ENCODE results near the gene LSM14B. TPM values are rescaled to one million over a fixed set of nuclear protein-coding genes. Genes with fewer than 3 reads are reported as not detected.
"Not testable (repeated sequence)": the region's sequence is repeated elsewhere in the genome, so short reads cannot be mapped to it uniquely, and the experiment has no call there.

LSM14B gene
- total RNA-seq, 1 donor from 2014 or later: 23.3 TPM

GRCh38 chr20:62104791-62105345, 17.4 kb upstream of the LSM14B start:
- Histone ChIP-seq H3K27me3 (ENCODE audit: control insufficient read depth, insufficient read depth, low read length) (no peaks in the 10 kb centered on the region), H3K4me3 (ENCODE audit: low read depth, low read length) (no peak overlapping the region), H3K36me3 (ENCODE audit: control insufficient read depth, insufficient read depth, low read length) (no peaks in the 10 kb centered on the region)
- no peak for DNase-seq (ENCODE audit: low read depth)
- no peak for TF ChIP-seq CTCF (IDR thresholded peaks at IDR 0.05; ENCODE audit: insufficient read depth, low read length, poor library complexity, severe bottlenecking)

- Histone ChIP-seq H3K4me3 (ENCODE audit: low read depth, low read length) (no peak overlapping the region), H3K36me3 (ENCODE audit: control insufficient read depth, insufficient read depth, low read length) (no peaks in the 10 kb centered on the region), H3K27me3 (ENCODE audit: control insufficient read depth, insufficient read depth, low read length) (no peaks in the 10 kb centered on the region)
- no peak for DNase-seq (ENCODE audit: low read depth)
- TF ChIP-seq CTCF (IDR thresholded peaks at IDR 0.05; ENCODE audit: insufficient read depth, low read length, poor library complexity, severe bottlenecking): no peak
These were observed 16.7 kb upstream of the LSM14B start for GRCh38 chr20:62105592-62105991.

GRCh38 chr20:62111148-62111547, 11.1 kb upstream of the LSM14B start:
- no peak for TF ChIP-seq CTCF (IDR thresholded peaks at IDR 0.05; ENCODE audit: insufficient read depth, low read length, poor library complexity, severe bottlenecking)
- no peak overlapping the region for H3K4me3 ChIP-seq (ENCODE audit: low read depth, low read length)
- no peaks in the 10 kb centered on the region for H3K27me3 ChIP-seq (ENCODE audit: control insufficient read depth, insufficient read depth, low read length)
- no peak for DNase-seq (ENCODE audit: low read depth)
- H3K36me3 ChIP-seq (ENCODE audit: control insufficient read depth, insufficient read depth, low read length): no peaks in the 10 kb centered on the region

GRCh38 chr20:62112368-62112767, 9.9 kb upstream of the LSM14B start:
- H3K36me3 ChIP-seq (ENCODE audit: control insufficient read depth, insufficient read depth, low read length): no peaks in the 10 kb centered on the region
- peaks cover 6% of the 10 kb centered on the region for H3K27me3 ChIP-seq (ENCODE audit: control insufficient read depth, insufficient read depth, low read length)
- no peak overlapping the region for H3K4me3 ChIP-seq (ENCODE audit: low read depth, low read length)
- DNase-seq (ENCODE audit: low read depth): no peak
- no peak for TF ChIP-seq CTCF (IDR thresholded peaks at IDR 0.05; ENCODE audit: insufficient read depth, low read length, poor library complexity, severe bottlenecking)

- H3K36me3 ChIP-seq (ENCODE audit: control insufficient read depth, insufficient read depth, low read length): no peaks in the 10 kb centered on the region
- no peak overlapping the region for H3K4me3 ChIP-seq (ENCODE audit: low read depth, low read length)
- peaks cover 24% of the 10 kb centered on the region for H3K27me3 ChIP-seq (ENCODE audit: control insufficient read depth, insufficient read depth, low read length)
- no peak for TF ChIP-seq CTCF (IDR thresholded peaks at IDR 0.05; ENCODE audit: insufficient read depth, low read length, poor library complexity, severe bottlenecking)
- no peak for DNase-seq (ENCODE audit: low read depth)
These were observed 7.4 kb upstream of the LSM14B start for GRCh38 chr20:62114894-62115293.

GRCh38 chr20:62115800-62116407, 6.4 kb upstream of the LSM14B start:
- peaks cover 24% of the 10 kb centered on the region for H3K27me3 ChIP-seq (ENCODE audit: control insufficient read depth, insufficient read depth, low read length)
- not testable (repeated sequence) for H3K4me3 ChIP-seq (ENCODE audit: low read depth, low read length); H3K36me3 ChIP-seq (ENCODE audit: control insufficient read depth, insufficient read depth, low read length); DNase-seq (ENCODE audit: low read depth)
